ENCODE data around the gene ERP29.

- TF ChIP-seq EP300 (IDR thresholded peaks at IDR 0.05) (no peak), POLR2A (IDR thresholded peaks at IDR 0.05) (no peak), POLR2AphosphoS5 (IDR thresholded peaks at IDR 0.05) (no peak)
- TF ChIP-seq, protein P1, sequence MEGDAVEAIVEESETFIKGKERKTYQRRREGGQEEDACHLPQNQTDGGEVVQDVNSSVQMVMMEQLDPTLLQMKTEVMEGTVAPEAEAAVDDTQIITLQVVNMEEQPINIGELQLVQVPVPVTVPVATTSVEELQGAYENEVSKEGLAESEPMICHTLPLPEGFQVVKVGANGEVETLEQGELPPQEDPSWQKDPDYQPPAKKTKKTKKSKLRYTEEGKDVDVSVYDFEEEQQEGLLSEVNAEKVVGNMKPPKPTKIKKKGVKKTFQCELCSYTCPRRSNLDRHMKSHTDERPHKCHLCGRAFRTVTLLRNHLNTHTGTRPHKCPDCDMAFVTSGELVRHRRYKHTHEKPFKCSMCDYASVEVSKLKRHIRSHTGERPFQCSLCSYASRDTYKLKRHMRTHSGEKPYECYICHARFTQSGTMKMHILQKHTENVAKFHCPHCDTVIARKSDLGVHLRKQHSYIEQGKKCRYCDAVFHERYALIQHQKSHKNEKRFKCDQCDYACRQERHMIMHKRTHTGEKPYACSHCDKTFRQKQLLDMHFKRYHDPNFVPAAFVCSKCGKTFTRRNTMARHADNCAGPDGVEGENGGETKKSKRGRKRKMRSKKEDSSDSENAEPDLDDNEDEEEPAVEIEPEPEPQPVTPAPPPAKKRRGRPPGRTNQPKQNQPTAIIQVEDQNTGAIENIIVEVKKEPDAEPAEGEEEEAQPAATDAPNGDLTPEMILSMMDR (IDR thresholded peaks at IDR 0.05): no peak
Measured at GRCh38 chr12:112018571-112019237, 5.5 kb downstream of the ERP29 start.
